Measurements from ENCODE around the gene FILIP1L. TPM values are rescaled to one million over a fixed set of nuclear protein-coding genes. Genes with fewer than 3 reads are reported as not detected.

Gene FILIP1L
- total RNA-seq, 1 experiment from 2014 or later, result 0.07 TPM

- Histone ChIP-seq H2BK12ac (ENCODE audit: insufficient read length, low read depth, low read length) (no peak overlapping the region), H3K79me1 (ENCODE audit: insufficient read depth, low read depth, low read length, poor library complexity, severe bottlenecking) (no peaks in the 10 kb centered on the region), H3K14ac (ENCODE audit: insufficient read depth, low read length) (no peak overlapping the region), H4K5ac (ENCODE audit: insufficient read length, low read depth, low read length) (no peak overlapping the region), H4K91ac (ENCODE audit: insufficient read length, low read depth, low read length) (no peak overlapping the region), H3K4ac (ENCODE audit: low read depth, low read length) (no peak overlapping the region), H2BK5ac (ENCODE audit: insufficient read length, low read length) (no peak overlapping the region), H3T11ph (ENCODE audit: low read length) (no peak overlapping the region), H4K20me1 (ENCODE audit: control insufficient read depth, insufficient read depth, insufficient read length) (no peaks in the 10 kb centered on the region), H3K4me1 (ENCODE audit: insufficient read depth, low read length) (no peaks in the 10 kb centered on the region; the same call in 1 of the 2 replicates), H3K23ac (ENCODE audit: insufficient read length, low read depth, low read length) (no peak overlapping the region), H3K18ac (ENCODE audit: insufficient read length, low read depth, low read length) (no peak overlapping the region), H4K8ac (replicated peaks; ENCODE audit: insufficient read length, low read depth, low read length) (no peak overlapping the region), H3K9me3 (ENCODE audit: control insufficient read depth, low read depth, low read length) (no peaks in the 10 kb centered on the region), H3K9ac (ENCODE audit: extremely low read depth, insufficient read length, low read length) (no peak overlapping the region), H2BK20ac (ENCODE audit: low read depth, low read length, poor library complexity, severe bottlenecking) (no peak overlapping the region), H3K79me2 (ENCODE audit: insufficient read depth, low read length) (no peaks in the 10 kb centered on the region), H3K4me2 (ENCODE audit: insufficient read depth, insufficient read length, low read length) (no peak overlapping the region), H2BK15ac (ENCODE audit: low read depth, low read length) (no peak overlapping the region), H3K23me2 (ENCODE audit: insufficient read length, low read depth, low read length, poor library complexity, severe bottlenecking) (no peaks in the 10 kb centered on the region), H3K27me3 (ENCODE audit: insufficient read depth, low read length) (no peaks in the 10 kb centered on the region), H3K27ac (ENCODE audit: insufficient read length, low read depth, low read length) (no peak overlapping the region), H2AK5ac (ENCODE audit: insufficient read length, low read length) (no peak overlapping the region), H2BK120ac (ENCODE audit: low read depth, low read length, poor library complexity, severe bottlenecking) (no peak overlapping the region), H2AFZ (ENCODE audit: low read length) (no peak overlapping the region), H3K56ac (ENCODE audit: insufficient read length, low read depth, low read length) (no peak overlapping the region)
- no peak for DNase-seq
- no peaks in the 10 kb centered on the region for H3K9me3 Mint-ChIP-seq
- no peak overlapping the region for H3K4me3 Mint-ChIP-seq
- no peaks in the 10 kb centered on the region; a peak in 1 of 7 replicates for H3K36me3 Mint-ChIP-seq (ENCODE audit: insufficient read depth in 1 of 3, low read depth in 3 of 3)
- H3K4me1 Mint-ChIP-seq, result no peaks in the 10 kb centered on the region
- TF ChIP-seq CTCF (conservative IDR thresholded peaks at IDR 0.05), result no peak
- no peak overlapping the region for H3K27ac Mint-ChIP-seq
- H3K27me3 Mint-ChIP-seq (ENCODE audit: low read depth), result no peaks in the 10 kb centered on the region
- no CpG with 5 or more reads among the region's 7 CpGs for WGBS (ENCODE audit: extremely low coverage, insufficient read length, low lambda C conversion rate)
Measured at GRCh38 chr3:99966662-99967416, 147.5 kb downstream of the FILIP1L start.
